GM23338 (cell line): ENCODE data around the gene MEGF11. TPM values are rescaled to one million over a fixed set of nuclear protein-coding genes. Genes with fewer than 3 reads are reported as not detected.

Experiments
- ATAC-seq: fragments of 200-7000 bp; cut with Tn5 transposase; 3 replicates; pipeline ENCODE4 v1.9.1; 2020
- DNase-seq: peaks from one replicate; pipeline ENCODE4 v3.0.0-alpha.2; 2015; ENCODE audit warnings: low spot score
- H2AFZ ChIP-seq: fragments of 200-600 bp; sonication (generic); 2 replicates; pipeline ENCODE4 v1.8.0; 2016; ENCODE audit warnings: antibody characterized with exemption, mild to moderate bottlenecking, moderate library complexity
- H3F3A ChIP-seq: fragments of 200-600 bp; sonication (generic); replicated peaks from 2 replicates; pipeline ENCODE4 v1.8.0; 2017; ENCODE audit warnings: antibody characterized with exemption, mixed run types, low read depth
- H3K27ac ChIP-seq: fragments of 200-600 bp; sonication (generic); 2 replicates; pipeline ENCODE4 v1.6.1; 2016; ENCODE audit warnings: low read depth
- H3K27me3 ChIP-seq: fragments of 200-600 bp; sonication (generic); 2 replicates; pipeline ENCODE4 v1.8.0; 2016; ENCODE audit warnings: mild to moderate bottlenecking, mixed run types, moderate library complexity; ENCODE audit not compliant: insufficient read depth
- H3K36me3 ChIP-seq: fragments of 200-600 bp; sonication (generic); 2 replicates; pipeline ENCODE4 v1.8.0; 2016; ENCODE audit warnings: mild to moderate bottlenecking; ENCODE audit not compliant: insufficient read depth
- H3K4me1 ChIP-seq: fragments of 200-600 bp; sonication (generic); 2 replicates; pipeline ENCODE4 v1.8.0; 2016; ENCODE audit warnings: mild to moderate bottlenecking, moderate library complexity; ENCODE audit not compliant: insufficient read depth
- H3K4me2 ChIP-seq: fragments of 200-600 bp; sonication (generic); 2 replicates; pipeline ENCODE4 v1.7.1; 2017; ENCODE audit warnings: mixed run types
- H3K4me3 ChIP-seq: fragments of 200-600 bp; sonication (generic); 2 replicates; pipeline ENCODE4 v1.6.1; 2016; ENCODE audit warnings: mixed run types
- H3K79me2 ChIP-seq: fragments of 200-600 bp; sonication (generic); replicated peaks from 2 replicates; pipeline ENCODE4 v1.8.0; 2017; ENCODE audit warnings: mild to moderate bottlenecking; ENCODE audit not compliant: insufficient read depth
- H3K9me2 ChIP-seq: fragments of 200-600 bp; sonication (generic); 2 replicates; pipeline ENCODE4 v1.8.0; 2017; ENCODE audit not compliant: insufficient read depth
- H4K20me1 ChIP-seq: fragments of 200-600 bp; sonication (generic); replicated peaks from 2 replicates; pipeline ENCODE4 v1.8.0; 2017; ENCODE audit warnings: mild to moderate bottlenecking; ENCODE audit not compliant: insufficient read depth
- H3K27ac Mint-ChIP-seq: 2 replicates; pipeline ENCODE4 v1.8.0; 2020; ENCODE audit warnings: inconsistent platforms, mild to moderate bottlenecking, moderate library complexity, mixed read lengths
- H3K27me3 Mint-ChIP-seq: 3 replicates; pipeline ENCODE4 v1.8.0; 2022; ENCODE audit warnings: low read depth, mild to moderate bottlenecking, moderate library complexity, mixed read lengths, inconsistent platforms; ENCODE audit not compliant: insufficient read depth, poor library complexity
- H3K36me3 Mint-ChIP-seq: 3 replicates; pipeline ENCODE4 v1.8.0; 2021; ENCODE audit warnings: low read depth, mild to moderate bottlenecking, inconsistent platforms, moderate library complexity, mixed read lengths
- H3K4me1 Mint-ChIP-seq: 3 replicates; pipeline ENCODE4 v1.8.0; 2020; ENCODE audit warnings: mild to moderate bottlenecking, inconsistent platforms, mixed read lengths
- H3K4me3 Mint-ChIP-seq: 3 replicates; pipeline ENCODE4 v1.8.0; 2021; ENCODE audit warnings: moderate library complexity, mild to moderate bottlenecking, inconsistent platforms, mixed read lengths
- H3K9me3 Mint-ChIP-seq: 3 replicates; pipeline ENCODE4 v1.8.0; 2020; ENCODE audit warnings: moderate library complexity, mild to moderate bottlenecking, inconsistent platforms, mixed read lengths
- CREB1 ChIP-seq: fragments of 250-450 bp; sonication (Bioruptor Pico); IDR thresholded peaks from 2 replicates; pipeline ENCODE4 v1.5.0; 2020; ENCODE audit warnings: low read depth, mild to moderate bottlenecking, moderate library complexity
- EZH2 ChIP-seq: fragments of 200-600 bp; sonication (generic); IDR thresholded peaks from one replicate; pipeline ENCODE4 v1.8.0; 2017; ENCODE audit warnings: antibody characterized with exemption, mild to moderate bottlenecking, low read depth; ENCODE audit not compliant: unreplicated experiment
- EZH2phosphoT487 ChIP-seq: fragments of 200-600 bp; sonication (generic); IDR thresholded peaks from one replicate; pipeline ENCODE4 v1.8.1; 2018; ENCODE audit warnings: antibody characterized with exemption; ENCODE audit not compliant: unreplicated experiment
- NANOG ChIP-seq: IDR thresholded peaks from 2 replicates; pipeline ENCODE4 v1.6.1; 2016; ENCODE audit warnings: antibody characterized with exemption, borderline replicate concordance
- ZNF114 ChIP-seq: fragments of 250-450 bp; sonication (Bioruptor Pico); IDR thresholded peaks from 2 replicates; pipeline ENCODE4 v1.5.0; 2020; ENCODE audit warnings: mild to moderate bottlenecking, moderate library complexity
- ZNF331 ChIP-seq: fragments of 250-450 bp; sonication (Bioruptor Pico); IDR thresholded peaks from 2 replicates; pipeline ENCODE4 v1.5.0; 2020; ENCODE audit warnings: low read depth, mild to moderate bottlenecking, moderate library complexity
- polyA plus RNA-seq: library from polyadenylated mRNA; unstranded; fragments of >200 nt; fragmentation: Nextera tagmentation; extraction: Ambion mirVana; gene quantifications from 2 replicates; pipeline ENCODE4 v1.2.1, GENCODE V29; 2016
- total RNA-seq: library from RNA; depleted of rRNA; stranded (reverse); fragments of >200 nt; shearing (Covaris generic); gene quantifications from 2 replicates; pipeline ENCODE4 v1.2.3, GENCODE V29; 2014
- TF ChIP-seq, protein P1 (sequence below): IDR thresholded peaks from 2 replicates; pipeline ENCODE4 v1.6.1; 2016; ENCODE audit warnings: antibody characterized with exemption
- TF ChIP-seq, protein P2 (sequence below), 2 experiments: fragments of 200-600 bp in 1 of 2; sonication (generic) in 1 of 2; conservative IDR thresholded peaks; 2 replicates each; pipeline versions ENCODE4 v1.5.1 to v1.6.1; 2016 to 2017; ENCODE audit warnings: antibody characterized with exemption in 2 of 2, low read depth in 2 of 2, mild to moderate bottlenecking in 2 of 2, moderate library complexity in 1 of 2
- TF ChIP-seq, protein P3 (sequence below): fragments of 250-450 bp; sonication (Bioruptor Pico); IDR thresholded peaks from 2 replicates; pipeline ENCODE4 v1.5.0; 2020; ENCODE audit warnings: mild to moderate bottlenecking, moderate library complexity

Gene MEGF11
- total and polyA plus RNA-seq, 2 experiments from 2014 or later: 1.3 to 1.9 TPM

DNA sequence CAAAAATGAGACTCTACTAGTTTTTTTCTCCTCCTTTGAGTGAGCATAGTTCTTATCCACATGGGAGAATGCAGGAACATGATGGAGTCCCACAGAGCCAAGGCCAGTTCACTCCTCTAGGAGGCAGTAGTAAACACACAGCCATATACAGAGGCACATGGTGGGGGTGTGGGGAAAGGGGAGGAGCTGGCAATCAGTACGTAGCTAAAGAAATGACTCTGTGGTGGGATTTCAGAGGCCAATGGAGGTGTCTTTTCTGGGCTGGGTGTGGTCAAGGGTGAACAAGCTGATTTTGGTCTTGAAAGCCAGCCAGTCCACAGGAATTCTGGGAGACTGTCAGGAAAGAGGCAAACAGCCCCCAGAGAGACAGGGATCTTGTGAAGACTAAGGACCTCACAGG is 390.9 kb downstream of the MEGF11 start:
- Histone ChIP-seq H3K27me3 (no peaks in the 10 kb centered on the region), H3K79me2 (no peaks in the 10 kb centered on the region), H3K36me3 (no peaks in the 10 kb centered on the region), H2AFZ (no peak overlapping the region), H3K27ac (no peak overlapping the region), H3K4me1 (peaks cover 5% of the 10 kb centered on the region; the same call in 1 of the 2 replicates), H3K9me2 (no peaks in the 10 kb centered on the region), H3K4me3 (no peak overlapping the region), H4K20me1 (no peaks in the 10 kb centered on the region), H3F3A (no peaks in the 10 kb centered on the region), H3K4me2 (no peak overlapping the region)
- Mint-ChIP-seq H3K4me3 (no peak overlapping the region), H3K9me3 (no peaks in the 10 kb centered on the region; the same call in 2 of the 3 replicates), H3K27me3 (peaks cover 5% of the 10 kb centered on the region), H3K4me1 (peaks cover 21% of the 10 kb centered on the region), H3K36me3 (no peaks in the 10 kb centered on the region), H3K27ac (peak overlapping the region; percentile 43; the same call in 1 of the 2 replicates)
- peak; percentile 93 for DNase-seq
- ATAC-seq: peak; percentile 97
- peak; percentile 70 for TF ChIP-seq CREB1 (CRISPR knock-in tag)
- TF ChIP-seq, protein P1, sequence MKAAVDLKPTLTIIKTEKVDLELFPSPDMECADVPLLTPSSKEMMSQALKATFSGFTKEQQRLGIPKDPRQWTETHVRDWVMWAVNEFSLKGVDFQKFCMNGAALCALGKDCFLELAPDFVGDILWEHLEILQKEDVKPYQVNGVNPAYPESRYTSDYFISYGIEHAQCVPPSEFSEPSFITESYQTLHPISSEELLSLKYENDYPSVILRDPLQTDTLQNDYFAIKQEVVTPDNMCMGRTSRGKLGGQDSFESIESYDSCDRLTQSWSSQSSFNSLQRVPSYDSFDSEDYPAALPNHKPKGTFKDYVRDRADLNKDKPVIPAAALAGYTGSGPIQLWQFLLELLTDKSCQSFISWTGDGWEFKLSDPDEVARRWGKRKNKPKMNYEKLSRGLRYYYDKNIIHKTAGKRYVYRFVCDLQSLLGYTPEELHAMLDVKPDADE: no peak
- TF ChIP-seq, protein P2, sequence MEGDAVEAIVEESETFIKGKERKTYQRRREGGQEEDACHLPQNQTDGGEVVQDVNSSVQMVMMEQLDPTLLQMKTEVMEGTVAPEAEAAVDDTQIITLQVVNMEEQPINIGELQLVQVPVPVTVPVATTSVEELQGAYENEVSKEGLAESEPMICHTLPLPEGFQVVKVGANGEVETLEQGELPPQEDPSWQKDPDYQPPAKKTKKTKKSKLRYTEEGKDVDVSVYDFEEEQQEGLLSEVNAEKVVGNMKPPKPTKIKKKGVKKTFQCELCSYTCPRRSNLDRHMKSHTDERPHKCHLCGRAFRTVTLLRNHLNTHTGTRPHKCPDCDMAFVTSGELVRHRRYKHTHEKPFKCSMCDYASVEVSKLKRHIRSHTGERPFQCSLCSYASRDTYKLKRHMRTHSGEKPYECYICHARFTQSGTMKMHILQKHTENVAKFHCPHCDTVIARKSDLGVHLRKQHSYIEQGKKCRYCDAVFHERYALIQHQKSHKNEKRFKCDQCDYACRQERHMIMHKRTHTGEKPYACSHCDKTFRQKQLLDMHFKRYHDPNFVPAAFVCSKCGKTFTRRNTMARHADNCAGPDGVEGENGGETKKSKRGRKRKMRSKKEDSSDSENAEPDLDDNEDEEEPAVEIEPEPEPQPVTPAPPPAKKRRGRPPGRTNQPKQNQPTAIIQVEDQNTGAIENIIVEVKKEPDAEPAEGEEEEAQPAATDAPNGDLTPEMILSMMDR (conservative IDR thresholded peaks at IDR 0.05; ENCODE audit: low read depth in 2 of 2): peak; percentile 82 to 85

DNA sequence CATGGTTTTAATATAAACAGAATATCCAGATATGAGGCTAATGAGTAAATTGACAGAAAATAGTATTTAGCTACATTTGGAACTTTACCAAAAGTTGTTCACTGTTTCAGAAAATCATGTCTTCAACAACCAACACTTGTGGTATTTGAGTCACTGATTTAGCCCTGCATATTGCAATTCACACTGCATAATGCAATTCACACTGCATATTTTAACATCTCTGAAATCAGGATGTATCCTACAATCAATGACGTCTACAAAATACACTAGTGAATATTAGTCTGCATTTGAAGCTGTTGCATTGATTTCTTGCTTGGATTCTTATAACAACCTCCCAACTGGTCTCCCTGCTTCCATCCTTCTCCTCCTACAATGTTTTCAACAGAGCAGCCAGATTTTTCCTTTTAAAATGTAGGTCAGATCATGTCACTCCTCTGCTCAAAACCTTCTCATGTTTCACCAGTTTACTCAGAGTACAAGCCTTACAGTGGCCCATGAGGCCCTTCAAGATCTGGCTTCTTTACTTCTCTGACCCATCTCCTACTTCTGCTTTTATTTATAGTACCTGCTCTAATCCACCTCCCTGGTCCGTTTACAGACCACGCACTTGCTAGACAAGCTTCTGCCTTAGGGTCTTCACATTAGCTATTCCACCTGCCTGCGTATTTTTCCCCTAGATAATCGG is 395.7 kb downstream of the MEGF11 start:
- no peaks in the 10 kb centered on the region for H3K36me3 Mint-ChIP-seq
- H3K27me3 Mint-ChIP-seq: peaks cover 11% of the 10 kb centered on the region
- Histone ChIP-seq H3K4me2 (no peak overlapping the region), H3K4me3 (no peak overlapping the region), H3K36me3 (no peaks in the 10 kb centered on the region), H2AFZ (no peak overlapping the region), H3K27ac (no peak overlapping the region), H3K4me1 (peaks cover 5% of the 10 kb centered on the region; the same call in 1 of the 2 replicates), H3K79me2 (no peaks in the 10 kb centered on the region), H3K27me3 (no peaks in the 10 kb centered on the region), H3K9me2 (no peaks in the 10 kb centered on the region), H3F3A (no peaks in the 10 kb centered on the region), H4K20me1 (no peaks in the 10 kb centered on the region)
- ATAC-seq (no peak), DNase-seq (no peak)
- TF ChIP-seq ZNF114: no peak
- no peak for TF ChIP-seq EZH2
- no peak for TF ChIP-seq ZNF331 (CRISPR knock-in tag)
- no peak for TF ChIP-seq EZH2phosphoT487
- TF ChIP-seq, protein P2 (conservative IDR thresholded peaks at IDR 0.05; ENCODE audit: low read depth in 2 of 2): no peak
- no peak for TF ChIP-seq NANOG
- TF ChIP-seq, protein P3, sequence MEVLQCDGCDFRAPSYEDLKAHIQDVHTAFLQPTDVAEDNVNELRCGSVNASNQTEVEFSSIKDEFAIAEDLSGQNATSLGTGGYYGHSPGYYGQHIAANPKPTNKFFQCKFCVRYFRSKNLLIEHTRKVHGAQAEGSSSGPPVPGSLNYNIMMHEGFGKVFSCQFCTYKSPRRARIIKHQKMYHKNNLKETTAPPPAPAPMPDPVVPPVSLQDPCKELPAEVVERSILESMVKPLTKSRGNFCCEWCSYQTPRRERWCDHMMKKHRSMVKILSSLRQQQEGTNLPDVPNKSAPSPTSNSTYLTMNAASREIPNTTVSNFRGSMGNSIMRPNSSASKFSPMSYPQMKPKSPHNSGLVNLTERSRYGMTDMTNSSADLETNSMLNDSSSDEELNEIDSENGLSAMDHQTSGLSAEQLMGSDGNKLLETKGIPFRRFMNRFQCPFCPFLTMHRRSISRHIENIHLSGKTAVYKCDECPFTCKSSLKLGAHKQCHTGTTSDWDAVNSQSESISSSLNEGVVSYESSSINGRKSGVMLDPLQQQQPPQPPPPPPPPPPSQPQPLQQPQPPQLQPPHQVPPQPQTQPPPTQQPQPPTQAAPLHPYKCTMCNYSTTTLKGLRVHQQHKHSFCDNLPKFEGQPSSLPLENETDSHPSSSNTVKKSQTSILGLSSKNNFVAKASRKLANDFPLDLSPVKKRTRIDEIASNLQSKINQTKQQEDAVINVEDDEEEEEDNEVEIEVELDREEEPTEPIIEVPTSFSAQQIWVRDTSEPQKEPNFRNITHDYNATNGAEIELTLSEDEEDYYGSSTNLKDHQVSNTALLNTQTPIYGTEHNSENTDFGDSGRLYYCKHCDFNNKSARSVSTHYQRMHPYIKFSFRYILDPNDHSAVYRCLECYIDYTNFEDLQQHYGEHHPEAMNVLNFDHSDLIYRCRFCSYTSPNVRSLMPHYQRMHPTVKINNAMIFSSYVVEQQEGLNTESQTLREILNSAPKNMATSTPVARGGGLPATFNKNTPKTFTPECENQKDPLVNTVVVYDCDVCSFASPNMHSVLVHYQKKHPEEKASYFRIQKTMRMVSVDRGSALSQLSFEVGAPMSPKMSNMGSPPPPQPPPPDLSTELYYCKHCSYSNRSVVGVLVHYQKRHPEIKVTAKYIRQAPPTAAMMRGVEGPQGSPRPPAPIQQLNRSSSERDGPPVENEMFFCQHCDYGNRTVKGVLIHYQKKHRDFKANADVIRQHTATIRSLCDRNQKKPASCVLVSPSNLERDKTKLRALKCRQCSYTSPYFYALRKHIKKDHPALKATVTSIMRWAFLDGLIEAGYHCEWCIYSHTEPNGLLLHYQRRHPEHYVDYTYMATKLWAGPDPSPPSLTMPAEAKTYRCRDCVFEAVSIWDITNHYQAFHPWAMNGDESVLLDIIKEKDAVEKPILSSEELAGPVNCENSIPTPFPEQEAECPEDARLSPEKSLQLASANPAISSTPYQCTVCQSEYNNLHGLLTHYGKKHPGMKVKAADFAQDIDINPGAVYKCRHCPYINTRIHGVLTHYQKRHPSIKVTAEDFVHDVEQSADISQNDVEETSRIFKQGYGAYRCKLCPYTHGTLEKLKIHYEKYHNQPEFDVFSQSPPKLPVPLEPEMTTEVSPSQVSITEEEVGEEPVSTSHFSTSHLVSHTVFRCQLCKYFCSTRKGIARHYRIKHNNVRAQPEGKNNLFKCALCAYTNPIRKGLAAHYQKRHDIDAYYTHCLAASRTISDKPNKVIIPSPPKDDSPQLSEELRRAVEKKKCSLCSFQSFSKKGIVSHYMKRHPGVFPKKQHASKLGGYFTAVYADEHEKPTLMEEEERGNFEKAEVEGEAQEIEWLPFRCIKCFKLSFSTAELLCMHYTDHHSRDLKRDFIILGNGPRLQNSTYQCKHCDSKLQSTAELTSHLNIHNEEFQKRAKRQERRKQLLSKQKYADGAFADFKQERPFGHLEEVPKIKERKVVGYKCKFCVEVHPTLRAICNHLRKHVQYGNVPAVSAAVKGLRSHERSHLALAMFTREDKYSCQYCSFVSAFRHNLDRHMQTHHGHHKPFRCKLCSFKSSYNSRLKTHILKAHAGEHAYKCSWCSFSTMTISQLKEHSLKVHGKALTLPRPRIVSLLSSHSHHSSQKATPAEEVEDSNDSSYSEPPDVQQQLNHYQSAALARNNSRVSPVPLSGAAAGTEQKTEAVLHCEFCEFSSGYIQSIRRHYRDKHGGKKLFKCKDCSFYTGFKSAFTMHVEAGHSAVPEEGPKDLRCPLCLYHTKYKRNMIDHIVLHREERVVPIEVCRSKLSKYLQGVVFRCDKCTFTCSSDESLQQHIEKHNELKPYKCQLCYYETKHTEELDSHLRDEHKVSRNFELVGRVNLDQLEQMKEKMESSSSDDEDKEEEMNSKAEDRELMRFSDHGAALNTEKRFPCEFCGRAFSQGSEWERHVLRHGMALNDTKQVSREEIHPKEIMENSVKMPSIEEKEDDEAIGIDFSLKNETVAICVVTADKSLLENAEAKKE (CRISPR knock-in tag): no peak
- no peaks in the 10 kb centered on the region; the same call in 2 of the 3 replicates for H3K9me3 Mint-ChIP-seq
- H3K4me3 Mint-ChIP-seq: no peak overlapping the region
- peaks cover 20% of the 10 kb centered on the region for H3K4me1 Mint-ChIP-seq
- H3K27ac Mint-ChIP-seq: no peak overlapping the region
